GM12878 (cell line): Measurements from ENCODE around the gene PPM1E. TPM values are rescaled to one million over a fixed set of nuclear protein-coding genes. Genes with fewer than 3 reads are reported as not detected.

Source experiments
- ATAC-seq: fragments of 200-7000 bp; cut with Tn5 transposase; 3 replicates; pipeline ENCODE4 v1.9.1; 2020; ENCODE audit warnings: mild to moderate bottlenecking, moderate library complexity
- BruUV-seq: library from RNA; stranded (reverse); fragments of 400-500 nt; replicated peaks from 2 replicates; lab custom pipeline; 2021; lab: Mats Ljungman, UMichigan
- CTCF ChIA-PET: fragments of 300-600 bp; sonication (Branson Sonifier 250); formaldehyde crosslinking; extraction: SDS; loops from one replicate; lab custom pipeline; 2021; ENCODE audit warnings: inconsistent platforms; lab: Yijun Ruan, JAX
- POLR2A ChIA-PET: fragments of 350-600 bp; formaldehyde crosslinking; extraction: SDS; loops from one replicate; lab custom pipeline; 2021; ENCODE audit warnings: inconsistent platforms; lab: Charles Lee
- RAD21 ChIA-PET: fragments of 300-600 bp; sonication (Branson Sonifier 250); formaldehyde crosslinking; loops from one replicate; lab custom pipeline; 2023; ENCODE audit warnings: antibody characterized with exemption; ENCODE audit not compliant: unreplicated experiment; lab: Charles Lee
- SMC1A ChIA-PET: fragments of 300-600 bp; sonication (Branson Sonifier 250); formaldehyde crosslinking; loops from one replicate; lab custom pipeline; 2023; ENCODE audit not compliant: unreplicated experiment, uncharacterized antibody; lab: Charles Lee
- DNase-seq: peaks from one replicate; pipeline ENCODE4 v3.0.0-alpha.2; 2011; ENCODE audit warnings: low read depth, low spot score
- FAIRE-seq: peaks from 3 replicates; lab custom pipeline; 2011; peaks lifted over from hg19 to GRCh38; lab: Jason Lieb, UNC
- H2AFZ ChIP-seq: 2 replicates; pipeline ENCODE4 v1.6.0; 2011; ENCODE audit warnings: low read depth, low read length, control low read depth; ENCODE audit not compliant: control insufficient read depth
- H3K27ac ChIP-seq: 2 replicates; pipeline ENCODE4 v1.5.1; 2011; ENCODE audit warnings: control low read depth; ENCODE audit not compliant: control insufficient read depth, insufficient read depth
- H3K27me3 ChIP-seq, 2 experiments: replicated peaks in 1 of 2; 2 replicates each; pipeline versions ENCODE4 v1.6.0 to v1.6.1; 2011; ENCODE audit warnings: low read length in 1 of 2; ENCODE audit not compliant: control insufficient read depth in 2 of 2, insufficient read depth in 2 of 2
- H3K36me3 ChIP-seq, 2 experiments: 2 replicates each; pipeline ENCODE4 v1.5.1; 2011; ENCODE audit warnings: low read length in 1 of 2; ENCODE audit not compliant: control insufficient read depth in 2 of 2, insufficient read depth in 2 of 2
- H3K4me1 ChIP-seq: 2 replicates; pipeline ENCODE4 v1.6.1; 2011; ENCODE audit warnings: mild to moderate bottlenecking, low read length, moderate library complexity, mixed read lengths; ENCODE audit not compliant: control insufficient read depth, insufficient read depth
- H3K4me2 ChIP-seq: 2 replicates; pipeline ENCODE4 v1.6.0; 2011; ENCODE audit warnings: control low read depth; ENCODE audit not compliant: control insufficient read depth, insufficient read depth
- H3K4me3 ChIP-seq: fragments of 200-600 bp; sonication (generic); 2 replicates; pipeline ENCODE4 v1.5.1; 2016
- H3K79me2 ChIP-seq: 2 replicates; pipeline ENCODE4 v1.6.0; 2011; ENCODE audit warnings: low read length; ENCODE audit not compliant: control insufficient read depth, insufficient read depth
- H3K9ac ChIP-seq: 2 replicates; pipeline ENCODE4 v1.8.0; 2011; ENCODE audit warnings: low read length, control low read depth, mixed read lengths; ENCODE audit not compliant: control insufficient read depth, insufficient read depth
- H3K9me3 ChIP-seq: replicated peaks from 3 replicates; pipeline ENCODE4 v1.5.1; 2011; ENCODE audit warnings: mild to moderate bottlenecking, low read length; ENCODE audit not compliant: control insufficient read depth, insufficient read depth
- H4K20me1 ChIP-seq: 2 replicates; pipeline ENCODE4 v1.6.0; 2011; ENCODE audit not compliant: control insufficient read depth, insufficient read depth
- EP300 ChIP-seq, 2 experiments: fragments of 150-350 bp in 1 of 2; IDR thresholded peaks; 2 replicates each; pipeline ENCODE4 v1.6.1; 2011 to 2012; ENCODE audit warnings: low read depth in 2 of 2, low read length in 2 of 2, borderline replicate concordance in 1 of 2, improper control_type of control experiment in 1 of 2, inconsistent platforms in 1 of 2; ENCODE audit not compliant: control insufficient read depth in 1 of 2
- MEF2A ChIP-seq: IDR thresholded peaks from 2 replicates; pipeline ENCODE4 v1.6.1; 2011; ENCODE audit warnings: low read depth, mild to moderate bottlenecking, low read length, moderate library complexity; ENCODE audit not compliant: insufficient read depth
- MYB ChIP-seq: fragments of 150-350 bp; IDR thresholded peaks from 2 replicates; pipeline ENCODE4 v1.6.1; 2014; ENCODE audit warnings: mild to moderate bottlenecking, low read depth, low read length, borderline replicate concordance
- NFYA ChIP-seq: IDR thresholded peaks from 2 replicates; pipeline ENCODE4 v1.6.1; 2011; ENCODE audit warnings: low read depth, mild to moderate bottlenecking, low read length, improper control_type of control experiment, borderline replicate concordance
- NR2C2 ChIP-seq: IDR thresholded peaks from 2 replicates; pipeline ENCODE4 v1.6.1; 2011; ENCODE audit warnings: borderline replicate concordance, low read depth; ENCODE audit not compliant: control insufficient read depth, insufficient read length
- PML ChIP-seq: IDR thresholded peaks from 2 replicates; pipeline ENCODE4 v1.6.1; 2012; ENCODE audit warnings: low read length, inconsistent platforms
- SMAD5 ChIP-seq: IDR thresholded peaks from 2 replicates; pipeline ENCODE4 v1.6.1; 2016; ENCODE audit warnings: antibody characterized with exemption, low read depth
- SUZ12 ChIP-seq: fragments of 200-600 bp; sonication (generic); IDR thresholded peaks from one replicate; pipeline ENCODE4 v1.6.1; 2018; ENCODE audit warnings: antibody characterized with exemption, mild to moderate bottlenecking; ENCODE audit not compliant: unreplicated experiment
- TCF12 ChIP-seq: IDR thresholded peaks from 2 replicates; pipeline ENCODE4 v1.6.1; 2011; ENCODE audit warnings: low read depth, mild to moderate bottlenecking, low read length
- TCF7 ChIP-seq: IDR thresholded peaks from 2 replicates; pipeline ENCODE4 v1.6.1; 2014; ENCODE audit warnings: antibody characterized with exemption, borderline replicate concordance
- WRNIP1 ChIP-seq: IDR thresholded peaks from 2 replicates; pipeline ENCODE4 v1.6.1; 2011; ENCODE audit warnings: low read depth, low read length, improper control_type of control experiment, borderline replicate concordance
- ZBED1 ChIP-seq: IDR thresholded peaks from 2 replicates; pipeline ENCODE4 v1.6.1; 2016; ENCODE audit warnings: borderline replicate concordance
- ZNF217 ChIP-seq: fragments of 450-650 bp; IDR thresholded peaks from 2 replicates; pipeline ENCODE4 v1.6.1; 2017; ENCODE audit warnings: antibody characterized with exemption, mild to moderate bottlenecking
- ZNF592 ChIP-seq: fragments of 450-650 bp; IDR thresholded peaks from 2 replicates; pipeline ENCODE4 v1.6.1; 2017; ENCODE audit warnings: mild to moderate bottlenecking, moderate library complexity
- ZZZ3 ChIP-seq: IDR thresholded peaks from 2 replicates; pipeline ENCODE4 v1.6.1; 2011; ENCODE audit warnings: low read depth; ENCODE audit not compliant: control insufficient read depth, insufficient read length
- WGBS: methylation state at CpG from one replicate; pipeline ENCODE4 v1.1.6; 2016; ENCODE audit warnings: low lambda C conversion rate; ENCODE audit not compliant: insufficient replicate concordance, insufficient coverage; ENCODE audit errors: missing lambda C conversion rate; 5-methylcytosine and 5-hydroxymethylcytosine counted together
- in situ Hi-C: fragments of 300-500 bp; cut with MboI; formaldehyde crosslinking; loops from 9 replicates; pipeline ENCODE4 v1.14.3; 2018; ENCODE audit warnings: mixed read lengths
- intact Hi-C: fragments of 100-400 bp; cut with micrococcal nuclease; formaldehyde crosslinking; loops from one replicate; pipeline ENCODE4 v1.14.2; 2022; ENCODE audit not compliant: unreplicated experiment
- polyA plus RNA-seq, 11 experiments: library from polyadenylated mRNA; depleted of rRNA in 4 of 11; unstranded in 6 of 11; stranded (reverse) in 5 of 11; fragments of >200 nt; fragmentation: Nextera tagmentation in 4 of 11; fragmentation: Illumina TruSeq in 1 of 11; extraction: Ambion mirVana in 4 of 11; extraction: Trizol in 1 of 11; gene quantifications; 1 replicate in 1 of 11; 2 replicates in 10 of 11; pipeline versions ENCODE4 v1.2.1 to v1.2.3, GENCODE V29; 2011 to 2016; ENCODE audit warnings: inconsistent platforms in 2 of 11, missing spikeins in 2 of 11, low read depth in 1 of 11
- total RNA-seq, 4 experiments: library from RNA; depleted of rRNA in 3 of 4; stranded (reverse); fragments of >200 nt in 3 of 4; fragmentation: Illumina TruSeq in 1 of 4; extraction: Trizol in 1 of 4; gene quantifications; 2 replicates each; pipeline versions ENCODE4 v1.2.1 to v1.2.3, GENCODE V29; 2013 to 2021
- TF ChIP-seq, protein P1 (sequence below): fragments of 450-650 bp; IDR thresholded peaks from 2 replicates; pipeline ENCODE4 v1.6.1; 2014; ENCODE audit warnings: mild to moderate bottlenecking
- TF ChIP-seq, protein P2 (sequence below): fragments of 450-650 bp; IDR thresholded peaks from 2 replicates; pipeline ENCODE4 v1.6.1; 2018; ENCODE audit warnings: borderline replicate concordance, mild to moderate bottlenecking; ENCODE audit not compliant: partially characterized antibody

PPM1E gene
- total and polyA plus RNA-seq, 10 of the 15 experiments (the other 5 are each of a cell fraction or from before 2014, with no cell fraction given): 0.07 to 0.28 (median 0.16) TPM

DNA sequence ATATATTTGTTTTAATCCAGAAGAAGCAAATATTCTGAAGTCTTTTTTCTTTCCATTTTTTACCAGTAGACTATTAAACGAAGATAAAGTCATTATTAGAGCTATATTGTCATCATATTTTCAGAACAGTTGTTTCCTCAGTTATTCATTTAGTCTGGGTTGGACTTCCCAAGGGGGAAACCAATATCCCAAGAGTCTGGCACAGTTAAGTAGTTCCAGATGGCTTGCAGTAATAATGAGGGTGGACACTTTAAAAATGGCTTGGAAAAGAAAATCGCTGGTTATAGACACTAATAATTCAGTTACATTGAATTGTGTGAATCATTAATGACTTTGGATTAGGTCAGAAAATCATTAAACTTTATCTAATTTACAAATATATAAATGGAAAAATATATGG lies 3.9 kb downstream of the PPM1E start:
- WGBS: 49% methylated on average over 2 of the region's 2 CpGs
- no peak overlapping the region for H3K4me3 ChIP-seq
- H3K79me2 ChIP-seq: no peaks in the 10 kb centered on the region
- ChIA-PET SMC1A (interaction anchor here (1.0 kb wide), 1 partner anchor 37 kb away, joined by 3 read pairs; no protein-coding TSS in a partner anchor), POLR2A (interaction anchor here (0.7 kb wide), 1 partner anchor 11 kb away, joined by 3 read pairs; no protein-coding TSS in a partner anchor), RAD21 (no interaction called here), CTCF (interaction anchor here (0.8 kb wide), 1 partner anchor 11 kb away, joined by 3 read pairs; no protein-coding TSS in a partner anchor)
- FAIRE-seq (no peak), ATAC-seq (no peak), DNase-seq (no peak)
- intact Hi-C loops: no loop called here
- no peaks in the 10 kb centered on the region; the same call in 1 of the 2 replicates for H3K4me1 ChIP-seq
- H3K27ac ChIP-seq: no peak overlapping the region
- no peak overlapping the region for H2AFZ ChIP-seq
- H3K9me3 ChIP-seq: no peaks in the 10 kb centered on the region
- H3K27me3 ChIP-seq: peaks cover 11 to 13% of the 10 kb centered on the region in 2 experiments
- H4K20me1 ChIP-seq: no peaks in the 10 kb centered on the region
- H3K4me2 ChIP-seq: no peak overlapping the region
- H3K9ac ChIP-seq: no peak overlapping the region
- in situ Hi-C loops: no loop called here
- no TSS peak for BruUV-seq
- H3K36me3 ChIP-seq: no peaks in the 10 kb centered on the region
- TF ChIP-seq TCF12 (no peak), NFYA (no peak), ZBED1 (no peak), EP300 (IDR thresholded peaks at IDR 0.05; ENCODE audit: borderline replicate concordance in 1 of 2, control insufficient read depth in 1 of 2, low read depth in 2 of 2, low read length in 2 of 2) (no peak), WRNIP1 (no peak), PML (no peak), MYB (no peak), ZNF592 (no peak), SUZ12 (no peak), ZZZ3 (no peak), MEF2A (no peak), ZNF217 (no peak), SMAD5 (no peak), TCF7 (no peak), NR2C2 (no peak)
- TF ChIP-seq, protein P1, sequence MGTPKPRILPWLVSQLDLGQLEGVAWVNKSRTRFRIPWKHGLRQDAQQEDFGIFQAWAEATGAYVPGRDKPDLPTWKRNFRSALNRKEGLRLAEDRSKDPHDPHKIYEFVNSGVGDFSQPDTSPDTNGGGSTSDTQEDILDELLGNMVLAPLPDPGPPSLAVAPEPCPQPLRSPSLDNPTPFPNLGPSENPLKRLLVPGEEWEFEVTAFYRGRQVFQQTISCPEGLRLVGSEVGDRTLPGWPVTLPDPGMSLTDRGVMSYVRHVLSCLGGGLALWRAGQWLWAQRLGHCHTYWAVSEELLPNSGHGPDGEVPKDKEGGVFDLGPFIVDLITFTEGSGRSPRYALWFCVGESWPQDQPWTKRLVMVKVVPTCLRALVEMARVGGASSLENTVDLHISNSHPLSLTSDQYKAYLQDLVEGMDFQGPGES: no peak
- TF ChIP-seq, protein P2, sequence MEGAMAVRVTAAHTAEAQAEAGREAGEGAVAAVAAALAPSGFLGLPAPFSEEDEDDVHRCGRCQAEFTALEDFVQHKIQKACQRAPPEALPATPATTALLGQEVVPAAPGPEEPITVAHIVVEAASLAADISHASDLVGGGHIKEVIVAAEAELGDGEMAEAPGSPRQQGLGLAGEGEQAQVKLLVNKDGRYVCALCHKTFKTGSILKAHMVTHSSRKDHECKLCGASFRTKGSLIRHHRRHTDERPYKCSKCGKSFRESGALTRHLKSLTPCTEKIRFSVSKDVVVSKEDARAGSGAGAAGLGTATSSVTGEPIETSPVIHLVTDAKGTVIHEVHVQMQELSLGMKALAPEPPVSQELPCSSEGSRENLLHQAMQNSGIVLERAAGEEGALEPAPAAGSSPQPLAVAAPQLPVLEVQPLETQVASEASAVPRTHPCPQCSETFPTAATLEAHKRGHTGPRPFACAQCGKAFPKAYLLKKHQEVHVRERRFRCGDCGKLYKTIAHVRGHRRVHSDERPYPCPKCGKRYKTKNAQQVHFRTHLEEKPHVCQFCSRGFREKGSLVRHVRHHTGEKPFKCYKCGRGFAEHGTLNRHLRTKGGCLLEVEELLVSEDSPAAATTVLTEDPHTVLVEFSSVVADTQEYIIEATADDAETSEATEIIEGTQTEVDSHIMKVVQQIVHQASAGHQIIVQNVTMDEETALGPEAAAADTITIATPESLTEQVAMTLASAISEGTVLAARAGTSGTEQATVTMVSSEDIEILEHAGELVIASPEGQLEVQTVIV: no peak
